SK-N-SH (cell line): Measurements from ENCODE around the gene C1orf52.

Experiments
- EP300 ChIP-seq, 2 experiments: IDR thresholded peaks; 2 replicates each; pipeline versions ENCODE4 v1.4.0 to v1.6.1; 2012; ENCODE audit warnings: borderline replicate concordance in 1 of 2, low read depth in 1 of 2, low read length in 1 of 2
- YY1 ChIP-seq: IDR thresholded peaks from 2 replicates; pipeline ENCODE4 v1.4.0; 2012; ENCODE audit warnings: low read depth, mild to moderate bottlenecking
- TF ChIP-seq, protein P1 (sequence below): fragments of 200-600 bp; sonication (generic); IDR thresholded peaks from 2 replicates; pipeline ENCODE4 v1.6.1; 2017; ENCODE audit warnings: antibody characterized with exemption, mild to moderate bottlenecking, moderate library complexity
- TF ChIP-seq, protein P2 (sequence below): IDR thresholded peaks from 2 replicates; pipeline ENCODE4 v1.6.1; 2012; ENCODE audit warnings: mild to moderate bottlenecking, low read depth, low read length, moderate library complexity

DNA sequence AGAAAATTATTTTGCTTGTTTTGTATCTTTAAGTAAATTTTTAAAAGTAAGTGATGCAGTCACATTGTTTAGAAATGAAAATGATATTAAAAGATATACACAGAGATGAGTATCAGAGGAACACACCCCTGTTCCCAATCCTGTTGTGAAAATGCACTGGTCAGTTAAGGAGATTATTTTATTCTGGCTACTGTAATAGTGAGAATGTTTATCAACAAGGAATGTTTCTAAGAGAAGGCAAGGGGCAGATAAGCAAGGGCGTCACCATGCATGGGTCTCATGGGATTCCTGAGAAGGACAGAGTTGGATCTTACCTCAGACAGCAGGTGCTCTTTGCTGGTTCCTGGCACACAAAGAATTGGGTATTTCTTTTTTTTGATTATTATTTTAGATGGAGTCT is 21.8 kb downstream of the C1orf52 start:
- no peak for TF ChIP-seq EP300 (IDR thresholded peaks at IDR 0.05; ENCODE audit: borderline replicate concordance in 1 of 2, low read depth in 1 of 2, low read length in 1 of 2)
- TF ChIP-seq, protein P1, sequence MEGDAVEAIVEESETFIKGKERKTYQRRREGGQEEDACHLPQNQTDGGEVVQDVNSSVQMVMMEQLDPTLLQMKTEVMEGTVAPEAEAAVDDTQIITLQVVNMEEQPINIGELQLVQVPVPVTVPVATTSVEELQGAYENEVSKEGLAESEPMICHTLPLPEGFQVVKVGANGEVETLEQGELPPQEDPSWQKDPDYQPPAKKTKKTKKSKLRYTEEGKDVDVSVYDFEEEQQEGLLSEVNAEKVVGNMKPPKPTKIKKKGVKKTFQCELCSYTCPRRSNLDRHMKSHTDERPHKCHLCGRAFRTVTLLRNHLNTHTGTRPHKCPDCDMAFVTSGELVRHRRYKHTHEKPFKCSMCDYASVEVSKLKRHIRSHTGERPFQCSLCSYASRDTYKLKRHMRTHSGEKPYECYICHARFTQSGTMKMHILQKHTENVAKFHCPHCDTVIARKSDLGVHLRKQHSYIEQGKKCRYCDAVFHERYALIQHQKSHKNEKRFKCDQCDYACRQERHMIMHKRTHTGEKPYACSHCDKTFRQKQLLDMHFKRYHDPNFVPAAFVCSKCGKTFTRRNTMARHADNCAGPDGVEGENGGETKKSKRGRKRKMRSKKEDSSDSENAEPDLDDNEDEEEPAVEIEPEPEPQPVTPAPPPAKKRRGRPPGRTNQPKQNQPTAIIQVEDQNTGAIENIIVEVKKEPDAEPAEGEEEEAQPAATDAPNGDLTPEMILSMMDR = no peak
- TF ChIP-seq, protein P2, sequence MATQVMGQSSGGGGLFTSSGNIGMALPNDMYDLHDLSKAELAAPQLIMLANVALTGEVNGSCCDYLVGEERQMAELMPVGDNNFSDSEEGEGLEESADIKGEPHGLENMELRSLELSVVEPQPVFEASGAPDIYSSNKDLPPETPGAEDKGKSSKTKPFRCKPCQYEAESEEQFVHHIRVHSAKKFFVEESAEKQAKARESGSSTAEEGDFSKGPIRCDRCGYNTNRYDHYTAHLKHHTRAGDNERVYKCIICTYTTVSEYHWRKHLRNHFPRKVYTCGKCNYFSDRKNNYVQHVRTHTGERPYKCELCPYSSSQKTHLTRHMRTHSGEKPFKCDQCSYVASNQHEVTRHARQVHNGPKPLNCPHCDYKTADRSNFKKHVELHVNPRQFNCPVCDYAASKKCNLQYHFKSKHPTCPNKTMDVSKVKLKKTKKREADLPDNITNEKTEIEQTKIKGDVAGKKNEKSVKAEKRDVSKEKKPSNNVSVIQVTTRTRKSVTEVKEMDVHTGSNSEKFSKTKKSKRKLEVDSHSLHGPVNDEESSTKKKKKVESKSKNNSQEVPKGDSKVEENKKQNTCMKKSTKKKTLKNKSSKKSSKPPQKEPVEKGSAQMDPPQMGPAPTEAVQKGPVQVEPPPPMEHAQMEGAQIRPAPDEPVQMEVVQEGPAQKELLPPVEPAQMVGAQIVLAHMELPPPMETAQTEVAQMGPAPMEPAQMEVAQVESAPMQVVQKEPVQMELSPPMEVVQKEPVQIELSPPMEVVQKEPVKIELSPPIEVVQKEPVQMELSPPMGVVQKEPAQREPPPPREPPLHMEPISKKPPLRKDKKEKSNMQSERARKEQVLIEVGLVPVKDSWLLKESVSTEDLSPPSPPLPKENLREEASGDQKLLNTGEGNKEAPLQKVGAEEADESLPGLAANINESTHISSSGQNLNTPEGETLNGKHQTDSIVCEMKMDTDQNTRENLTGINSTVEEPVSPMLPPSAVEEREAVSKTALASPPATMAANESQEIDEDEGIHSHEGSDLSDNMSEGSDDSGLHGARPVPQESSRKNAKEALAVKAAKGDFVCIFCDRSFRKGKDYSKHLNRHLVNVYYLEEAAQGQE = no peak
- TF ChIP-seq YY1 = no peak
